Hepatocyte (in vitro differentiated cells): Measurements from ENCODE around the gene NAV2.

Experiments
- EZH2 ChIP-seq: fragments of 200-600 bp; sonication (generic); IDR thresholded peaks from 2 replicates; pipeline ENCODE4 v1.6.1; 2016; ENCODE audit warnings: antibody characterized with exemption, mild to moderate bottlenecking, borderline replicate concordance
- EZH2phosphoT487 ChIP-seq: fragments of 200-600 bp; sonication (generic); IDR thresholded peaks from one replicate; pipeline ENCODE4 v1.6.1; 2018; ENCODE audit warnings: antibody characterized with exemption, mild to moderate bottlenecking, low read depth, moderate library complexity; ENCODE audit not compliant: unreplicated experiment, severe bottlenecking
- TF ChIP-seq, protein P1 (sequence below): fragments of 200-600 bp; sonication (generic); IDR thresholded peaks from 2 replicates; pipeline ENCODE4 v1.5.1; 2016; ENCODE audit warnings: antibody characterized with exemption, mild to moderate bottlenecking; ENCODE audit not compliant: poor library complexity

DNA sequence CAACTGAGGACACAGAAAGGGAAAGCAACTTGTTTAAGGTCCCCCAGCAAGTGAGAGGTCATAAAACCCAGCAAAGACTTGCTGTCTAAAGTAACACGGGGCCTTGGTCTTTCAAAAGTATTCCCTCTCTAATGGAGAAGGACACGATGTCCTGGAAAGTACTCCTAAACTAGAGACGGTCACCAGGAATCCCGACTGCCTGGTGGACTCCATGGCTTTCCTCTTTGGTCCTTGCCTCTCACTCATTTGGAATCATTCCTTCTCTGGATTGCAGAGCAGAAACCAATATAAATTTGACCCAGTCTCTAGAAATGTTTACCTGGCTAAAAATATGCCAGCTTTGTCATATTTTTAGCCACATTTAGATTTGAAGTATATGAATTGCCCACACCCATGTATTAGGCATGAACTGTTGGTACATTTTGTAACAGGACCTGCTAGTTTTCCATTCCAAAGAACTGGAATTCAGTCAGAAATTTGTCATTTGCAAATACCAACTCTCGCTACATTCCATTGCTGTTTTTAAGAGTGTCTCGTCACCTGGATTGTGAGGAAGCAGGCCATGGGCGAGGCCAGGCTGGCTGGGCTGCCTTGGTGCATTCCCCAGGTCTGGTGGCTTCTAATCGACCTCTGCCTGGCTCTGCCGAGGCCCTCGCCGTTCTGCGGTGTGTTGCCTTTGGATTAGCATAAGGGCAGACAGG, 12.9 kb downstream of the NAV2 start:
- no peak for TF ChIP-seq EZH2
- TF ChIP-seq, protein P1, sequence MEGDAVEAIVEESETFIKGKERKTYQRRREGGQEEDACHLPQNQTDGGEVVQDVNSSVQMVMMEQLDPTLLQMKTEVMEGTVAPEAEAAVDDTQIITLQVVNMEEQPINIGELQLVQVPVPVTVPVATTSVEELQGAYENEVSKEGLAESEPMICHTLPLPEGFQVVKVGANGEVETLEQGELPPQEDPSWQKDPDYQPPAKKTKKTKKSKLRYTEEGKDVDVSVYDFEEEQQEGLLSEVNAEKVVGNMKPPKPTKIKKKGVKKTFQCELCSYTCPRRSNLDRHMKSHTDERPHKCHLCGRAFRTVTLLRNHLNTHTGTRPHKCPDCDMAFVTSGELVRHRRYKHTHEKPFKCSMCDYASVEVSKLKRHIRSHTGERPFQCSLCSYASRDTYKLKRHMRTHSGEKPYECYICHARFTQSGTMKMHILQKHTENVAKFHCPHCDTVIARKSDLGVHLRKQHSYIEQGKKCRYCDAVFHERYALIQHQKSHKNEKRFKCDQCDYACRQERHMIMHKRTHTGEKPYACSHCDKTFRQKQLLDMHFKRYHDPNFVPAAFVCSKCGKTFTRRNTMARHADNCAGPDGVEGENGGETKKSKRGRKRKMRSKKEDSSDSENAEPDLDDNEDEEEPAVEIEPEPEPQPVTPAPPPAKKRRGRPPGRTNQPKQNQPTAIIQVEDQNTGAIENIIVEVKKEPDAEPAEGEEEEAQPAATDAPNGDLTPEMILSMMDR = no peak
- no peak for TF ChIP-seq EZH2phosphoT487
